Liver (tissue), 3 donors: ENCODE data around the gene INPP4A.

Experiments
- HNF4A ChIP-seq, 2 donors: conservative IDR thresholded peaks; 2 replicates each; pipeline ENCODE4 v1.6.1; 2016; ENCODE audit warnings: antibody characterized with exemption in 2 of 2, mild to moderate bottlenecking in 2 of 2
- TF ChIP-seq, protein P1 (sequence below): IDR thresholded peaks from 2 replicates; pipeline ENCODE4 v1.6.1; 2016; ENCODE audit warnings: antibody characterized with exemption
- TF ChIP-seq, protein P2 (sequence below): IDR thresholded peaks from 2 replicates; pipeline ENCODE4 v1.6.1; 2016; ENCODE audit warnings: antibody characterized with exemption
- TF ChIP-seq, protein P3 (sequence below): fragments of 150-350 bp; IDR thresholded peaks from 2 replicates; pipeline ENCODE4 v1.5.1; 2017; ENCODE audit warnings: improper control_type of control experiment, low read depth, low read length; ENCODE audit not compliant: missing input control
- donor health status: healthy.
- donor health status: healthy.

DNA sequence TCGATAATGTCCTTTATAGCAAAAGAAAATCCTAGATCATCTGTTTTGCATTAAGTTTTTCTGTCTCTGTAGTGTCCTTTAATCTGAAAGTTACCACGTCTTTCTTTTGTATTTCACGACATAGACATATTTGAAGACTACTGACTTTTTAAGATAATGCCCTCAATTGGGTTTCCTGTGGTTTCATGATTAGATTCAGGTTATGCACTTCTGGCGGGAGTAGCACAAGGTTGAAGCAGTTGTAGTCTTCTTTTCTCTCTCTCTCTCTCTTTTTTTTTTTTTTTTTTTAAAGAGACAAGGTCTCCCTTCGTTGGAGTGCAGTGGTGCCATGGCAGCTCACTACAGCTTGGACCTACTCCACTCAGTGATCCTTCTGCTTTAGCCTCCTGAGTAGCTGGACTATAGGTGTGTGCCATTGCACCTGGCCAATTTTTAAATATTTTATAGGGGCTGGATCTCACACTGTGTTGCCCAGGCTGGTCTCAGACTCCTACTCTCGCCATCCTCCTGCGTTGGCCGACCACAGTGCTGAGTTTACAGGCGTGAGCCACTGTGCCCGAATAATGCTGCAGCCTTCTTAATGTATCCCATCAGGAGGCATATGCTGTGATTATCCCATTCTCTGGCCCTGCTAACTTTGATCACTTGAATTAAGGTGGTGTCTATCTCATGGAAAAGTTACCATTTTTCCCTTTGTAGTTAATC is 3.9 kb downstream of the INPP4A start:
- TF ChIP-seq, protein P1, sequence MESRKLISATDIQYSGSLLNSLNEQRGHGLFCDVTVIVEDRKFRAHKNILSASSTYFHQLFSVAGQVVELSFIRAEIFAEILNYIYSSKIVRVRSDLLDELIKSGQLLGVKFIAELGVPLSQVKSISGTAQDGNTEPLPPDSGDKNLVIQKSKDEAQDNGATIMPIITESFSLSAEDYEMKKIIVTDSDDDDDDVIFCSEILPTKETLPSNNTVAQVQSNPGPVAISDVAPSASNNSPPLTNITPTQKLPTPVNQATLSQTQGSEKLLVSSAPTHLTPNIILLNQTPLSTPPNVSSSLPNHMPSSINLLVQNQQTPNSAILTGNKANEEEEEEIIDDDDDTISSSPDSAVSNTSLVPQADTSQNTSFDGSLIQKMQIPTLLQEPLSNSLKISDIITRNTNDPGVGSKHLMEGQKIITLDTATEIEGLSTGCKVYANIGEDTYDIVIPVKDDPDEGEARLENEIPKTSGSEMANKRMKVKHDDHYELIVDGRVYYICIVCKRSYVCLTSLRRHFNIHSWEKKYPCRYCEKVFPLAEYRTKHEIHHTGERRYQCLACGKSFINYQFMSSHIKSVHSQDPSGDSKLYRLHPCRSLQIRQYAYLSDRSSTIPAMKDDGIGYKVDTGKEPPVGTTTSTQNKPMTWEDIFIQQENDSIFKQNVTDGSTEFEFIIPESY, result no peak
- TF ChIP-seq, protein P2, sequence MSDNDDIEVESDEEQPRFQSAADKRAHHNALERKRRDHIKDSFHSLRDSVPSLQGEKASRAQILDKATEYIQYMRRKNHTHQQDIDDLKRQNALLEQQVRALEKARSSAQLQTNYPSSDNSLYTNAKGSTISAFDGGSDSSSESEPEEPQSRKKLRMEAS, result no peak
- TF ChIP-seq, protein P3, sequence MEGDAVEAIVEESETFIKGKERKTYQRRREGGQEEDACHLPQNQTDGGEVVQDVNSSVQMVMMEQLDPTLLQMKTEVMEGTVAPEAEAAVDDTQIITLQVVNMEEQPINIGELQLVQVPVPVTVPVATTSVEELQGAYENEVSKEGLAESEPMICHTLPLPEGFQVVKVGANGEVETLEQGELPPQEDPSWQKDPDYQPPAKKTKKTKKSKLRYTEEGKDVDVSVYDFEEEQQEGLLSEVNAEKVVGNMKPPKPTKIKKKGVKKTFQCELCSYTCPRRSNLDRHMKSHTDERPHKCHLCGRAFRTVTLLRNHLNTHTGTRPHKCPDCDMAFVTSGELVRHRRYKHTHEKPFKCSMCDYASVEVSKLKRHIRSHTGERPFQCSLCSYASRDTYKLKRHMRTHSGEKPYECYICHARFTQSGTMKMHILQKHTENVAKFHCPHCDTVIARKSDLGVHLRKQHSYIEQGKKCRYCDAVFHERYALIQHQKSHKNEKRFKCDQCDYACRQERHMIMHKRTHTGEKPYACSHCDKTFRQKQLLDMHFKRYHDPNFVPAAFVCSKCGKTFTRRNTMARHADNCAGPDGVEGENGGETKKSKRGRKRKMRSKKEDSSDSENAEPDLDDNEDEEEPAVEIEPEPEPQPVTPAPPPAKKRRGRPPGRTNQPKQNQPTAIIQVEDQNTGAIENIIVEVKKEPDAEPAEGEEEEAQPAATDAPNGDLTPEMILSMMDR, result no peak
- no peak for TF ChIP-seq HNF4A (conservative IDR thresholded peaks at IDR 0.05)
